Measurements from ENCODE around the gene SEMA6A. TPM values are rescaled to one million over a fixed set of nuclear protein-coding genes. Genes with fewer than 3 reads are reported as not detected.

SEMA6A gene
- total and polyA plus RNA-seq, 8 donors = 8.9 to 24.5 (median 14.1) TPM

DNA sequence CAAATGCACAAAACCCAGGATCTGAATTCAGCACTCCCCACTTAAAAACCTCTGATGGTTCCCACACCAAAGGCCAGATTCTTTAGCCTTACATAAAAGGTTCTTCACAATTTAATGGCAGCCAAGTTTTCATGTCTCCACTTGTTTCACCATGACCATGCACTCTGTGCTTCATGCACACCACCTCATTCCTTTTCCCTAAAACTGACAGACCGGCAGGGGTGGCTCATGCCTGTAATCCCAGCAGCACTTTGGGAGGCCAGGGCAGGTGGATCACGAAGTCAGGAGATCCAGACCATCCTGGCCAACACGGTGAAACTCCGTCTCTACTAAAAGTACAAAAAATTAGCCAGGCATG lies 150.4 kb downstream of the SEMA6A start:
- no peaks in the 10 kb centered on the region for H3K27me3 ChIP-seq
- no peak for FAIRE-seq
- intact Hi-C loops (cut with DNase I) = no loop called here
- peaks cover 0 to 4% (median 0%) of the 10 kb centered on the region in 3 donors for H3K4me1 ChIP-seq
- TF ChIP-seq, protein P1, sequence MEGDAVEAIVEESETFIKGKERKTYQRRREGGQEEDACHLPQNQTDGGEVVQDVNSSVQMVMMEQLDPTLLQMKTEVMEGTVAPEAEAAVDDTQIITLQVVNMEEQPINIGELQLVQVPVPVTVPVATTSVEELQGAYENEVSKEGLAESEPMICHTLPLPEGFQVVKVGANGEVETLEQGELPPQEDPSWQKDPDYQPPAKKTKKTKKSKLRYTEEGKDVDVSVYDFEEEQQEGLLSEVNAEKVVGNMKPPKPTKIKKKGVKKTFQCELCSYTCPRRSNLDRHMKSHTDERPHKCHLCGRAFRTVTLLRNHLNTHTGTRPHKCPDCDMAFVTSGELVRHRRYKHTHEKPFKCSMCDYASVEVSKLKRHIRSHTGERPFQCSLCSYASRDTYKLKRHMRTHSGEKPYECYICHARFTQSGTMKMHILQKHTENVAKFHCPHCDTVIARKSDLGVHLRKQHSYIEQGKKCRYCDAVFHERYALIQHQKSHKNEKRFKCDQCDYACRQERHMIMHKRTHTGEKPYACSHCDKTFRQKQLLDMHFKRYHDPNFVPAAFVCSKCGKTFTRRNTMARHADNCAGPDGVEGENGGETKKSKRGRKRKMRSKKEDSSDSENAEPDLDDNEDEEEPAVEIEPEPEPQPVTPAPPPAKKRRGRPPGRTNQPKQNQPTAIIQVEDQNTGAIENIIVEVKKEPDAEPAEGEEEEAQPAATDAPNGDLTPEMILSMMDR (IDR thresholded peaks at IDR 0.05) = no peak
- DNase-seq = no peak
- no peaks in the 10 kb centered on the region for H3K9me3 ChIP-seq
- WGBS, 2 donors = 95 to 98% methylated on average over 4 of the region's 4 CpGs
- H3K36me3 ChIP-seq = no peaks in the 10 kb centered on the region
- H3K27ac ChIP-seq = no peak overlapping the region
- no peak overlapping the region for H3K4me3 ChIP-seq
- no peak for ATAC-seq

DNA sequence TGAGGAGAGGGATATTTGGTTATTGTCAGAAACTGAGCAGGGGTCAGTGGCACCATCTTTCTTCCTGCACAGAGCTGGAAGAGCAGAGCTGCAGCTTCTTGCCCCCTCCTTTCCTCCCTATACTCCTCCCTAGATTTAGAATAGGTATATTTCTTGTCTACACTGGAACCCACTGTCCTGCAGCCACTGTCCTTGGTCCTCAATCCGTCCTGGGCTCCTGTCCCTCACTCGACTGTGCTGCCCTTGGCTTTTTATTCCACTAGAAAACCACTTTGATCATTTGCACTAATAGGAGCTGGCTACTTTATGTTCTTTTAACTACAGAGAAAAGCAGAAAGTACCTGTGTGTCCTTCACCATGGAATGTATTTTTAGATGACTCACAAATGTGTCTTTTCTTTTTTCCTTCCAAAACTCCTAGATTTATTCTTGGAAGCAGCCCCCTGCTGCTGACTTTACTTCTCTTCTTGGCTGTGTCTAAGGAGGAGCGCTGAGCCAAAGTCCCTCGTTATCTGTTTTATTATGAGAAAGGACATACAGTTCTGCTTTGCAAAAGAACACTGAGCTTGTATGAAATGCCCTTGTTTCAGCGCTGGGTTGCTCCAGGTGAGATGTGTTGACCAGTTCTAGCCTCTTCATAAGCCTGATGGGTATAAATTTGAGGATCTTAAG lies 150.9 kb downstream of the SEMA6A start:
- Histone ChIP-seq H3K36me3 (no peaks in the 10 kb centered on the region), H3K4me3 (no peak overlapping the region), H3K4me1 (peaks cover 0 to 4% (median 0%) of the 10 kb centered on the region in 3 donors), H3K9me3 (no peaks in the 10 kb centered on the region), H3K27me3 (no peaks in the 10 kb centered on the region), H3K27ac (no peak overlapping the region)
- FAIRE-seq = no peak
- TF ChIP-seq, protein P1 (IDR thresholded peaks at IDR 0.05) = no peak
- DNase-seq = no peak
- WGBS, 2 donors = 81 to 86% methylated on average over 5 of the region's 5 CpGs
- intact Hi-C loops (cut with DNase I) = no loop called here
- ATAC-seq = no peak

- Histone ChIP-seq H3K4me3 (no peak overlapping the region), H3K4me1 (peaks cover 0 to 4% (median 0%) of the 10 kb centered on the region in 3 donors), H3K27me3 (no peaks in the 10 kb centered on the region), H3K27ac (no peak overlapping the region), H3K36me3 (no peaks in the 10 kb centered on the region), H3K9me3 (no peaks in the 10 kb centered on the region)
- ATAC-seq (no peak), FAIRE-seq (no peak), DNase-seq (no peak)
- TF ChIP-seq, protein P1 (IDR thresholded peaks at IDR 0.05) = no peak
- intact Hi-C loops (cut with DNase I) = no loop called here
Measured at GRCh38 chr5:116423141-116423540, 151.5 kb downstream of the SEMA6A start.

DNA sequence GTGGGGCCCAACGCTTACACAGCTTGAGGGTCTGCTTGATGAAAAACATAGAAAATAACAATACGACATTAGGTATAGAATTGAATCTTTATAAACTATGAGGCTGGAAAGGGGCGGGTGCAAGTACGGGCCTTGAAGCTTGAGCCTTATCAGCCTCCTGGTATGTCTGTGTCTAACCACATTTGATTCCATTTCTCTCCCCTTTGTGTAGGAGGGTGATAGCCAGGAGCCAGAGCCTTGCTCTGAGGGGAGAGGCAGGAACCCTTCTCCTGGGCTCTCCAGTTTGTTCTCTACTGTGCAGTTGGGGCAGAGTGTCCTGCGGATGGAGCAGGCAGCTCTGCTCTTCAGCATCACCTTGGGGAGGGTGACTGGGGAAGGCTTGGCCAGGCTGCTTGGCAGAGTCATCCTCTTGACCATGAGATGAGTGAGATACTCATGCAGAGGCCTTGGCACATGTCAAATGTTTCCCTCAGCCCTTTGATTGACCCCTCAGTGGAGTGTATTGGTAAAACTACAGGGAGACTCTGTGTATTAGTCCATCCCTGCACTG lies 153.5 kb downstream of the SEMA6A start:
- DNase-seq (no peak), FAIRE-seq (no peak), ATAC-seq (no peak)
- no peak overlapping the region for H3K4me3 ChIP-seq
- H3K4me1 ChIP-seq = peaks cover 0 to 4% (median 0%) of the 10 kb centered on the region in 3 donors
- H3K27me3 ChIP-seq = no peaks in the 10 kb centered on the region
- H3K9me3 ChIP-seq = no peaks in the 10 kb centered on the region
- TF ChIP-seq, protein P1 (IDR thresholded peaks at IDR 0.05) = no peak
- 96 to 99% methylated on average over 5 of the region's 5 CpGs for WGBS, 2 donors
- intact Hi-C loops (cut with DNase I) = no loop called here
- no peaks in the 10 kb centered on the region for H3K36me3 ChIP-seq
- no peak overlapping the region for H3K27ac ChIP-seq

DNA sequence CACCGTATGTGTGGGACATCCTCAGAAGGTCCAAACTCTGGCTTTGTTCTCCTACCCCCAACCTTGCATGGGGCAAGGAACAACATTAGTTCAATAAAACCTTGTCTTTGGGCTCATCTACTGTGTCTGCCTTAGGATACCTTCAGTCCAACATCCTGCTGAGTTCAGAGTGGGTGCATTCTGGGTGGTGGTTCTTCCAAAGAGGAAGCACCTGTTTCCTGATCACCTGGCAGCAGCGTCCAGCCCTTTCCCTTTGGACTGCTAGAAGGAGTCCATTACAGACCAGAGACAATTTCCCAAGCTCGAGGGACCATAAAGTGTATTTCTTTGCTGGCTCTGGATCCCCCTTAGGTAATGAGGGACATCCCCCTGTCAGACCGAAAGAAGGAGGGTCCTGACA lies 154.1 kb downstream of the SEMA6A start:
- 85 to 91% methylated on average over 4 of the region's 4 CpGs for WGBS, 2 donors
- intact Hi-C loops (cut with DNase I) = no loop called here
- no peak for ATAC-seq

More for the DNA sequence above, 154.1 kb downstream of the SEMA6A start:
- Histone ChIP-seq H3K4me3 (no peak overlapping the region), H3K9me3 (no peaks in the 10 kb centered on the region), H3K36me3 (no peaks in the 10 kb centered on the region), H3K27me3 (no peaks in the 10 kb centered on the region), H3K4me1 (peaks cover 0 to 4% (median 0%) of the 10 kb centered on the region in 3 donors), H3K27ac (no peak overlapping the region)
- TF ChIP-seq, protein P1 (IDR thresholded peaks at IDR 0.05) = no peak
- DNase-seq (no peak), FAIRE-seq (no peak)
